HCT116 (cell line): ENCODE results near the gene HMX3.
"Not testable (repeated sequence)": the region's sequence is repeated elsewhere in the genome, so short reads cannot be mapped to it uniquely, and the experiment has no call there.

Source experiments
- ATF3 ChIP-seq: IDR thresholded peaks from 2 replicates; pipeline ENCODE4 v1.6.1; 2012
- CEBPB ChIP-seq: IDR thresholded peaks from 2 replicates; pipeline ENCODE4 v1.6.1; 2012; ENCODE audit warnings: low read depth
- CTCF ChIP-seq, 3 experiments: fragments of 200-600 bp in 1 of 3; sonication (generic) in 1 of 3; IDR thresholded peaks in 2 of 3; conservative IDR thresholded peaks in 1 of 3; 2 replicates each; pipeline ENCODE4 v1.5.1; 2012 to 2017; ENCODE audit warnings: low read depth in 2 of 3, low read length in 2 of 3, antibody characterized with exemption in 1 of 3, borderline replicate concordance in 1 of 3, control low read depth in 1 of 3, mild to moderate bottlenecking in 1 of 3, mixed read lengths in 1 of 3, mixed run types in 1 of 3, moderate library complexity in 1 of 3; ENCODE audit not compliant: insufficient read depth in 1 of 3
- EZH2 ChIP-seq: fragments of 200-600 bp; sonication (generic); IDR thresholded peaks from 2 replicates; pipeline ENCODE4 v1.6.1; 2017; ENCODE audit warnings: antibody characterized with exemption, mixed run types
- EZH2phosphoT487 ChIP-seq: fragments of 200-600 bp; IDR thresholded peaks from 2 replicates; pipeline ENCODE4 v1.6.1; 2018; ENCODE audit warnings: antibody characterized with exemption, borderline replicate concordance
- FOSL1 ChIP-seq: IDR thresholded peaks from 2 replicates; pipeline ENCODE4 v1.6.1; 2012; ENCODE audit warnings: low read depth
- JUND ChIP-seq: IDR thresholded peaks from 2 replicates; pipeline ENCODE4 v1.6.1; 2012
- MAX ChIP-seq: IDR thresholded peaks from 2 replicates; pipeline ENCODE4 v1.6.1; 2012
- POLR2A ChIP-seq: IDR thresholded peaks from 2 replicates; pipeline ENCODE4 v1.7.0; 2011; ENCODE audit warnings: borderline replicate concordance; ENCODE audit not compliant: insufficient read depth, insufficient read length; ENCODE audit errors: extremely low read depth
- POLR2AphosphoS5 ChIP-seq: IDR thresholded peaks from 2 replicates; pipeline ENCODE4 v1.6.1; 2011; ENCODE audit warnings: mild to moderate bottlenecking, low read depth, low read length, moderate library complexity
- RAD21 ChIP-seq: IDR thresholded peaks from 2 replicates; pipeline ENCODE4 v1.6.1; 2012; ENCODE audit warnings: low read depth, mild to moderate bottlenecking
- REST ChIP-seq: IDR thresholded peaks from 2 replicates; pipeline ENCODE4 v1.6.1; 2012; ENCODE audit warnings: low read depth
- TCF7L2 ChIP-seq: IDR thresholded peaks from 2 replicates; pipeline ENCODE4 v1.7.0; 2011; ENCODE audit warnings: borderline replicate concordance, inconsistent platforms; ENCODE audit not compliant: insufficient read depth, insufficient read length; ENCODE audit errors: extremely low read depth
- ZFX ChIP-seq: fragments of 450-650 bp; IDR thresholded peaks from 2 replicates; pipeline ENCODE4 v1.6.1; 2017

GRCh38 chr10:123178390-123178789 lies 42.6 kb downstream of the HMX3 start:
- not testable (repeated sequence) for TF ChIP-seq CTCF (IDR thresholded peaks at IDR 0.05 in 2 of 3, conservative IDR thresholded peaks at IDR 0.05 in 1 of 3; ENCODE audit: borderline replicate concordance in 1 of 3, insufficient read depth in 1 of 3, low read depth in 2 of 3, low read length in 2 of 3); EZH2phosphoT487; ATF3; JUND; POLR2AphosphoS5; EZH2; TCF7L2; FOSL1; POLR2A; REST; RAD21; ZFX; CEBPB; MAX
